ENCODE data around the gene RPTOR.

The RPTOR gene

DNA sequence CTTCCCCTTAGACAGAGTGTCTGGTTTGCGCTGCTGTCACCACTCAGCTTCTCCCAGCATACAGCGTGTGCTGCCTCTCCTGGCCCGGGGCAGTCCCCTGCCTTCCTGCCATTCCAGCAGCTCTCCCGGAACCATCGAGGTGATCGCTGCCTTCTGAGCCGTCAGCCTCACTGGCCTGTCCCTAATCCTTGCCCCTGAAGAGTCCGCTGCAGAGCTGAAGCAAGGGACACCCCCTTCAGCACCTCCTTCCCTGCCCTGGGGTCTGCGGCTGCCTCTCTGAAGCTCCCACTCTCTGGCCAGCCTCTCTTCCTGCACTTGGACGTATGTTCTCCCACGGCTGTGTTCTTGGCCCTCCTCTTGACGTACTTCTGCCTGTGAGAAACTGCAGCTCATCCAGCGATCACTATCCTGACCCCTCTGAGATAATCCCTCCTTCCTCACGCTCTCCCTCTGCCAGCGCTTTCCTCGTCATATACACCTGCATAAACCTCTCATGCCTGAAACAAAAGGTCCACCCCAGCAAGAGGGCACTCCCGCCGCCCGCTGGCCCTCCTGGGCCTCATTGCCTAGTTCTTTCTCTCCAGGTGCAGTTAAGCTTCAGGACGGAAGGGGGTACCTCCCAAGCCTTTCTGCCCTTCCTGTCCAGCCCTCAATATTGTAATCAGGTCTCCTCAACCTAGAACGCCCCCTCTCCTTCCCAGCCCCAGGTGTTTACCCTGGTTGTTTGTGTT is 226.4 kb downstream of the RPTOR start:
- no peak for DNase-seq

DNA sequence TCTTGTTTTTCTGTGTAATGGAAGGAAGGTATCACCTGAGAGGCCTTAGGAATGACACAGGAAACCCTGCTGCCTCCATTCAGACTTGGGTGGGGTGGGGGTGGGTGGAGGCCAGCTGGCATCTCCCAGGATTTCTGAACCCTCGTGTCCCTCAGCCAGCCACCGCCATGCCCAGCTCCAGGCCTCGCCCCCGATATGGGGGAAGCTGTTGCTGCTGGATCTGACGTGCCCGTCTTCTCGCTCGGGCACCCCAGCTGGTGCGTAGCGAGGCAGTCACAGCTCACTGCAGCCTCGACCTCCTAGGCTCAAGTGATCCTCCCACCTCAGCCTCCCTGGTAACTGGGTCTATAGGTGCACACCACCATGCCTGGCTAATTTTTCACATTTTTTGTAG is 227.0 kb downstream of the RPTOR start:
- DNase-seq, result no peak

DNA sequence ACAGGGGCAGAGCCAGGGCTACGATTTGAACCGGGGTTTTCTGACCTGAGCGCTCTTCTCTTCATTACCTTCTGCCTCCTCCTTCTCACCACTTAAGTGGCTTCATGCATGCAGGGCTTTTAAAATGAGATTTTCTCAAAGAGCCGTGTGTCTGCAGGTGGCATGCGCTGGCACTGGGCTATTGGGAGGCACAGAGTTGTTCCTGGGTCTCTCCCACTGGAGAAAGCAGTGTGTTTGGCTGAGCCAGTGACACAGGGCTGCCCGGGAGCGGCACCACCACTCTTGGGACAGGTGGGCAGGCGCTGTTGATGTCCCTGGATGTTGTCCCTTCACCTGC is 228.2 kb downstream of the RPTOR start:
- no peak for DNase-seq

DNA sequence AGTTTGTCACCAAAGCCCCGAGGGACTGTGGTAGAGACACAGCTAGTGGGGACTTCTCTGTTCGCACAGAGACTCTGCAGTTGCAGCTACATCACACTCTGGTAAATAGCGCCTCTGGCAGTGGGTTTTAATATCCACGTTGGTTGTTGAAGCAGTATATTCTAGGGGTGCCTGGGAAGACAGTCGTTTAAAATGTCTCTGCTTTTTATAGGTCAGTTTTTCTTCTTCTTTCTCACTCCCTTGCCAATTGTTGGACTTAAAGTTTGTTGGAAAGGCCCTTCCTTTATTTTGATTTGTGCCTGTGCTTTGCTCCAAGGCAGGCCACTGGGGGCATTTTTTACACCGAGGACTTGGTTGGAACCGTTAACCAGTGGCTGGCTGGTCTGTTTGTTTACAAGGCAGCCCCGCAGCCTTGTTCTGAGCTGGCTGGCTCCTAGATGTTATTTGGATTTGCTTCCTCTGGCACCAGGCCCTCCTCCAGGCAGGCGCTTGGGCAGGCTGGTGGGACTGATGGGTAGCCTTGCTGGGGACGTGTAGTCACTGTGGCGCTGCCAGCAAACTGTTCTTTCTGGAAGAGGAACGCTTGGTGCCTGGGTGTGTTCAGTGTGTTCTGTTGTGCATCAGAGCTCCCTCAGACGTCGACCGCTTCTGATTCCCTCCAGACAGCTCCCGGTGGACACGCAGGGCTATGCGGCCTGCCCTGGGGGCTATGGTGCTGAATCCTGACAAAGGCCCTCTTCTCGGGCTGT is 228.8 kb downstream of the RPTOR start:
- DNase-seq, result no peak

DNA sequence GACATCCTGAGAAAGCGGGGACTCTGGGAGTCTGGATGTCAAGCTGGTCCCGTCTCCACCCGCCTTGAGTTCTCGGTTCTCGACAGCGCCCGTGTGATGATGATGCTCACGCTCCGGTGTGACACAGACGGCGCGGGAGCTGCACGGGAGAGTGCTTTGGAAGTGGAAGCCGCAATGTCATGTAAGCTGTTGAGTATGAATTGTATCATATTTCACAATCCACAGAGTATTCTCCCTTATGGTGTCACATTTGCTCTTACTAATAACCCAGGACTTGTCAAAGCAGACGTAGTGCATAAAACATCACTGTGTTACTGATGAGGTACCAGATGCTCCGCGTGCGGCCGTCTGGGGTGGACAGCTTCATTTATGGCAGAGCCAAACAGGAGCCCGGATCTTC is 229.5 kb downstream of the RPTOR start:
- no peak for DNase-seq

DNA sequence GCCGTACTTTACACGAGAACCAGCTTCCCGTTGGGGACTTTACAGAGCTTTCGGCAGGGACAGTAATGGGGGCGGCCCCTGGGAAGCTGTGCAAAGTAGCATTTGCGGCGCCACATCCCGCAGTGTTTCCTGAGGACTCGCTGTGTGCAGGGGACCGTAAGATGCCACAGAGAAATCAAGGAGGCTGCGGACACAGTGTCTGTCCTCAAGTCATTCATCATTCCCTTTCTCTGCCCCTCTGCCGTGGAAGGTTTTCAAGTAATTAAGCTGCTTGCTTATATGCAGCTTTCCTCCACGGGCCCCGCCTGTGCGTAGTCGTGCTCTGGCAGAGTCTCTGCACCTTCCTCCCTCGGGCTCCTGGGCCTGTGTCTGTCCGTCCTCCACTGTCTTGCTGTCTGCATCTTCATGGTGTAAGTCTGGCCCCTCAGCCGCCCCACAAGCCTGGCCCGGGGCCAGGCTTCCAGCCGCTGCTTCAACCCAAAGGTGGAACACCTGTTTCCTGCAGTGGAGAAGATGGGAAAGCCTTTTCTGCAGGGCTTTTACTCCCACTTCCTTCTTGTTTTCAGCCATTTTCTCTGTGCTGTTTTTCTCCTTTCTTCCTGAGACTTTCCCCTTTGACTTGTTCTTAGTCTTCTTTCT is 230.1 kb downstream of the RPTOR start:
- DNase-seq, result no peak

DNA sequence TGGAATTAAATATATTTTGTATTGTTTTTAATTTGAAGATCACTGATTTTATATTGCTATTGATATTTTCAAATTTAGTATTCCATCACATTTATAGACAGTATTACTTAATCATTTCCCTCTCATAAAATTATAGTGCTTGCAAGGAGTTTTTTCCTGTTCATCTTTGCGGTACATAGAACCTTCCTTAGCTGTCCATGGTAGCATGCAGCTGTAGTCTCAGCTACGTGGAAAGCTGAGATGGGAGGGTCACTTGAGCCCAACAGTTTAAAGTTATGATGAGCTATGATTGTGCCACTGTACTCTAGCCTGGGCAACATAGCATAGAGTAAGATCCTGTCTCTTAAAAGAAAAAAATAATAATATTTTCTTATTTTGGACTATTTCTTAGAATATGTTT is 231.2 kb downstream of the RPTOR start:
- DNase-seq, result no peak

DNA sequence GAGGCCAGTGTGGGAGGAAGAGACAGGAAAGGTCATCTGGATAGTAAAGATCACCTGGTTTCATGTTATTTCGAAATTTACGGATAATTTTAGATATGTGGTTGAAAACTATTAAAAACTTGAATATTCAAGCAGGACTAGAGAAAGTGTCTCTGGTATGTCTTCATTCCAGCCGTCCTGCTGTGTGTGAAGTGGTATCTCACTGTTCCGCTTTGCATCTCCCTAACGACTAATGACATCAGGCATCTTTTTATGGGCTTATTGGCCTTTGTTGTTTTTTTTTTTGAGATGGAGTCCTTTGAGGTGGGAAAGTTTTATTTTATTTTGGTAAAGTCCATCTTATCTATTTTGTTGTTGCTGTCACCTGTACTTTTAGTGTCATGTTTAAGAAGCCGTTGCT is 232.6 kb downstream of the RPTOR start:
- DNase-seq, result no peak

DNA sequence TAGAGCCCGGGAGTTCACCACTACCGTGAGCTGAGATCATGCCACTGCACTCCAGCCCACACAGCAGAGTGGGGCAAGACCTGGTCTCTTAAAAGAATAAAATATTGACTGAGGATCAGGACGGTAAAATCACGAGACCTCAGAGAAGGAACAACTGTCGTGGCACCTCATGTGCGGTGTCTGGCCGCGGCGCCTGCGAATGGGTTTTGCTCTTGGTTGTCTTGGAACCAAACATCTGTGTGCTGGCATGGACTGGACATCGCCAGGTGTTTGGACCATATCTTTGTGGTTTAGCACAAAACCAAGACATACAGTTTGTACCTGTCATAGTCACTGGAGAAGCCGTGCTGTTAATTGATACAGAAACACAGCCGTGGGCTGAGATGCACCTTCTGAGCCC is 234.1 kb downstream of the RPTOR start:
- no peak for DNase-seq

DNA sequence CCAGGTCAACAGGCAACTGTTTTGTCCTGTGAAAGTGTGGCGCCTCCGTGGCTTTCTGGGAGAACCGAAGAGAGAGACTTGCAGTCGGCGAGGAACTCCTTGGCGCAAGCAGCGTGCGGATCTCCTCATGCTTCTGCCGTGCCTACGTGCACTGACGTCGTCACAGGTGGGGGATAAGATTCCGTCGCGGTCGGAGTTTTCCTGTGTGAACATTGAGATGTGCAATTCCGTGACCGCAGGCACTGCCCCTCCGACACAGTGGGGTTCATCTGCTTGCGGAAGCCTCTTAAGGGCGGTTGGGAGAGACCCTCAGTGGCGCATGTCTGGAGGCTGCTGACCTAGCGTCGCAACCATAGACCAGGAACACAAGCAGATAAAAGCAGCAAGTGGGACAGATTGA is 234.7 kb downstream of the RPTOR start:
- no peak for DNase-seq

DNA sequence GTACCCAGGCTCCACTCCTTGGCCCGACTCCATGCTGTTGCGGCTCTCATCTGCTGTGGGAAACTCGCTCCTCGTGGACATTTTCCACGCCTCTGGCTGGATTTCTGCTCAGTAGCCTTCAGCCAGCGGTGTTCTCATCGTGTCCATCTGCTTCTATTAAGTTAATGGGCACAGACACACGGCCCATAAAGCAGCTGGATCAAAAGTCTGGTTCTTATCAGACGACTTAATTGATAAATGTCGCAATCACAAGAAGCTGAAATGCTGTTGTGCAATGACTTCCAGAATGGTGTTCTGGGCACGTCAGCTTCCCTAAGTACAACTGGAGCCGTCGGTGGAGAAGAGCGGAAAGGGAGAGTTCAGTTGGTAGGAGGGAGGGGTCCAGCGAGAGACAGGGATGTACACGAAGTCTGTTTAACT is 235.3 kb downstream of the RPTOR start:
- DNase-seq, result no peak

DNA sequence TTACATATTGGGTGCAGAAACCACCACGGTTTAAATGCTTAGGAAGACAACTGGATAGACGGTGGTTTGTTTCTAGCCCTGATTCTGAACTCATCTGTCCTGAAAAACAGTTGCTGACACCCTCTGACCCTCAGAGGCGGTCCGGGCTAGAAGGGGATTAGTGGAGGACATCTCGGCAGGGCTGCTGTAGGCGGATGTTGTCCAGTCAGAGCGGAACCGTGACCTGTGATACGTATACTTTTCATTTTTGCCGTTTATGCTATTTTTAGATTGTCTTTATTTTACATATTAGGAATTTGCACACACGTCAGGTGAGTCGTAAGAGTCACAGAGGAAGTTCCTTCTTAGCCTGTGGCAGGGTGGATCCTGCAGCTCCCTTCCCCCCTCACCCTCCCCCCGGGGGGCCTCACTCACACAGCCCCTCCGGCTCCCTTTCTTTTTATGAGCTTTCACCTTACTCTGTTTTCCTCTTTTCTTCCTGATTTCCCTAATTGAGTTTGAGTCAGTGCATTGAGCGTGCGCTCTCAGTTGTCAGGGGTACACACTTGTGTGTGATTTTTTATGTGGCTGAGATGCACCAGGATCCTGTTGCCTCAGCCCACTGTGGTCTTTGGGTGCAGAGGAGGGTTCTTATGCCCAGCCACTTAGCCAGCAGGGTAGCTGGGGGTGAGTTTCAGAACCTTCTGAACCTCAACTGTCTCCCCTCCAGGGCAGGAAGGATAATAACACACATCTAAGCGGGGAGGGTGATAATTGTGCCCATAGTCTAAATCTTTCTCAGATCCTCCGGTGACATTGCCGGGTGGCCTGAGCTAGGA is 236.0 kb downstream of the RPTOR start:
- DNase-seq, result no peak

DNA sequence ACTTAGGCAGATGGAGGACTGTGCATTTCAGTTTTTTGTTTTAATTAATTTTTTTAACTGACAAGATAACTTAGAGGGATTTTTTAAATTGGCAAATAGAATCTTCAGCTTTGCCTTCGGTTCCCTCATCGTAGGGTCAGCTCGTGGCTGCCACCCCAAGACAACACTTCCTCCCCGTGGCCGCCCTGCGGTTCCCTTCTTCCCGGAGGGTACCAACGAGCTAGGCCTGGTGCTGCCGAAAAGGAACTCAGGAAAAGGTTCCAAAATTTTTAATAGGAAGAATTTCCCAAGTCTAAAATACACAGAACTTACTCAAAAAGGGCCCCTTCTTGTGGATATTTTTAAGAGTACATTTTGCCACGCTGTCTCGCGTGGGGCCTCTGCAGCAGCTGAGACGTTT is 236.6 kb downstream of the RPTOR start:
- DNase-seq, result no peak

DNA sequence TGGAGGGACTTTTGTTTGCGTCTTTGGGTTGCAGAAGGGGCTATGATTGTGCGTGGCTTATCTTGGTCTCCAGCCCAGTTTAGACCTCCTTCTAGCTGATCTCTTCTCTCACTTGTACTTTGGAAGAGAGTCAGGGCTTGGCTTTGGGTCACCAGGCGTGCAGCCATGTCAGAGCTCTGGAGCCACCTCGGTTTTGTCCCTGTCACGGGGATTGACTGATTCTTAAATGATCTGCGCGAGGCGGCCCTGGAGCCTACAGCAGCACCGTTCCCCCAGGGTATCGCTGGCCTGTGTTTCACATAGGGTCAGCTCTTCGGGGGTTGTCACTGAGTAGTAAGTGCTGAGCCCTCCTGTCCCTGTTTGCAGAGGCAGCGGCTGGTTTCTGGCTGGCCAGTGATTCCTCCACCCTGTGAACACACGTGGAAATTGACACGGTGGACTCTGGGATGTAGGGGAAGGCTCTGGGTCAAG is 237.2 kb downstream of the RPTOR start:
- DNase-seq, result no peak

DNA sequence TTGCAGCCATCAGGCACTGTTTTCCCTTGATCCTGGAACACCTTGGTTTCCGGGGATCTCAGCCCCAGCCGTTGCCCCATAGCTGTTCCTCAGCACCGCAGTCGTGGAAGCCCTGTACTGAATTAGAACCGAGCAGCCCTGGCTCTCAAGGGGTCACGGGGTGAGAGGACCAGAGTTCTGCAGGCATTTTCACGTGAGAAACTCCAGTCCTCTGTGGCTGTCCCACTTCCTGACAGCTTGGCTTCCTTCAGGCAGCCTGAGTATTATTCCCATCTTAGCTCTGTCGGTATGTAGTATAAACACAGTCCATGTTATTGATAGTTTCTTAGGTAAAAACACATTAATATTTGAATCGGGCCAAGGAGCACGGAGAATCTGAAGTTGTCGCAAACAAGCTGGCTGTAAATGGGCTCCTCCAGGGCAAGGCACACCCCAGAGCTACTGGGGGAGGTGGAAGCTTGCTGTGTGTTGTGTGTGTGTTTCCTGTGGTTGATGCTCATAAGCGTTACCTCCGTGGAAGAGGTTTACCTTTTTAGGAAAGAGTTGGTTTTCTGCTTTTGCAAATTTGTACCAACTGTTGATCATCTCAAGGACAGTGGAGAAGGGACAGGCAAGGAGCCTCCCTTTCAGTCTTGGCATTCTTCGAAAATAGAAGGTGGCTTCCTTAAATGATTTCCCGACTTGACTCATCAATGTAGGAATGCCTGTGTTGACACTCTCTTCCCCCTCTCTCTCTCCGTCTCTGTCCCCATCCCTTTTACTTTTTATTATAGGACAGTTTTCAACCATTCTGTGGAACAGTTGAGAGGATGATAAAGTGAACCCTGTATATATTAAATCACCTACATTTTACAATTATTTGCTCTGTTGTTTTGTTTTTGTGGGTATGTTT is 238.1 kb downstream of the RPTOR start:
- DNase-seq, result no peak

DNA sequence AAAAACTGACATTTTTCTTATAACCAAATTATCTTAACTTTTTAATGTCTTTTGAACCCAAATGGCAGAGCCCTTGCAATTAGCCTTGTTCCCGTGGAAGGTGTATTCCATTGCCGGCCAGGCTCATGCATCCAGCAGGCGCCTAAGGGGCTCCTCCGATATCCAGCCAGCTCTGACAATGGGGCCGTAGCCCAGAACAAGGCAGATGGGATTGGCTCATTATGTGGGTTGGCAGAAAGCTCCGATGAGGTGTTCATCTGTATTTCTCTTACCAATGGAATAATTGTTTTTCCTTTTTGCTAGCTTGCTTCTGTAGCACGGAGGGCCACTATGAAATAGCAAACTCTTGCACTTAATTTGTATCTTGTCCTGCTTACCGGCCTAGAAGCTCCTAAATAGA is 238.8 kb downstream of the RPTOR start:
- no peak for DNase-seq

DNA sequence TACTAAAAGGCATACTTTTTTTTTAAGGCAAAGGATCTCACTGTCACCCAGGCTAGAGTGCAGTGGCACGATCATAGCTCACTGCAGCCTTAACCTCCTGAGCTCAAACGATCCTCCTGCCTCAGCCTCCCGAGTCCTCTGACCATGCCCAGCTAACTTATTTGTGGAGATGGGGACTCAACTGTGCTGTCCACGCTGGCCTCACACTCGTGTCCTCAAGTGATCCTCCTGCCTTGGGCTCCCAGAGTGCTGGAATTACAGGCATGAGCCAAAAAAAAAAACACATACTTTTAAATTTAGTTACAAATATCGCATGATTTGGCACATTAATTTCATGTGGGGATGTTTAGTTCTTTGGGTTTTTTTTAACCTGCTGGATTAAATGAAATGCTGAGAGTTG is 239.3 kb downstream of the RPTOR start:
- no peak for DNase-seq

DNA sequence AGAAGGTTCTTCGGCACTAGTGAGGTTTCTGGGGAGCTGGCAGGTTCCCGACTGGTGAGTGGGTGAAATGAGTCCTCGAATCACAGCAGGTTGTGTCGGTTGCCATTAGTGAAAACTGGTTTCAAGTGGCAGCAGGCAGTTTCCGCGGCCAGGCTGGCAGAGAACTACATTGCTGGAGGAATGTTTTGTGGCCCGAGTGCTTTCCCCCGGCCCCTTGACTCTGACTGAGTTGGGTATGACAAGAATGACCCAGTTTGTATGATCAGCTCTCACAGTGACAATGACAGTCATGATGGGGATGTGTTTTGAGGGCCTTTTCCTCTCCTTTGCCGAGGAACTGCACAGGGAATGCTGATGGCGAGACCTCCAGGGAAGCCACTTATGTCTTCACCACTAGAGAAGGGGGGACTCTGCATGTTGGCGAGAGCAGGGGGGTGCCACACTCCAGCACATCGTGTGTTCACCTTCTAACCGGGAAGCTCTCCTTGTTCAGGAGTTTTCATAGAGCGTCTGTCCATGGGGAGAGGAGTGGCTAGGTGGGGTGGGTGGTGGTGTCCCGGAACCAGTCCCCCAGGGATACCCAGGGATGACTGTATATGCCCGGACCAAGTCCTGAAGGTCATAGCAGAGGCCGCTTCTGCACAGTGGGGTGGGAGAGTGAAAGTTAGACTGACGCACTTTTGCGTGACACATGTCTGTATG is 241.0 kb downstream of the RPTOR start:
- no peak for DNase-seq

DNA sequence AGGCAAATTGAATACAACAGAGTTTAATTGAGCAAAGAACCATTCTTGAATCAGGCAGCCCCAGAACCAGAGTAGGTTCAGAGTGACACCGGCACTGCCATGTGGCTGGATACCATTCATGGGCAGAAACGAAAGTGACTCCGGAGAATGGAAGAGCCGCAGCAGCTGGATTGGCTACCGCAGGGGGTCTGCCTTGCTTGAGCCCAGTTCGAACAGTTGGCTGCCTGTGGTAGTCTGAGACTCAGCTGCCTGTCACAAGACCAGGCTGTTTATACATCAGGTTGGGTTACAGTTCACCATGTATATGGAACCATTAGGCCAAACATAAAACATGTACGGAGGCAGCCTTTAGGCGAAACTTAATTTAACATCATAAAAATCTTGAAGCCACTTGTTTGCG is 241.8 kb downstream of the RPTOR start:
- DNase-seq, result no peak

DNA sequence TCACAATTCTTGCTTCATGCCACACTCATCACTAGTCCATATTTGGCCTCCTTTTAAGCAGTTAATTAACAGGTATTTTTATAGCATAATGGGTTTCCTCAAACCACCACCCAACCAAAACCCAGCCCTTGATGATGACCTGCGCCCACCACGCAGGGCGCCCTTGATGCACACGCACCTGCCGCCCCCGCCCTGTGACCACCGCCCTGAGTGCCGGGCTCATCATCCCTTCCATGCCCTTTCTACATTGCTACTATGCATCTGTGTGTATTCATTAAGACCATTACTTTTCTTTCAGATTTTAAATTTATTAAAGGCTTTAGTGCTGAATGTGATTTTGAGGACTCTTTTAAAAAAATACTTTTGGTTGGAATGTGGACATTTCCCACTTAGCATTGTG is 242.2 kb downstream of the RPTOR start:
- no peak for DNase-seq

DNA sequence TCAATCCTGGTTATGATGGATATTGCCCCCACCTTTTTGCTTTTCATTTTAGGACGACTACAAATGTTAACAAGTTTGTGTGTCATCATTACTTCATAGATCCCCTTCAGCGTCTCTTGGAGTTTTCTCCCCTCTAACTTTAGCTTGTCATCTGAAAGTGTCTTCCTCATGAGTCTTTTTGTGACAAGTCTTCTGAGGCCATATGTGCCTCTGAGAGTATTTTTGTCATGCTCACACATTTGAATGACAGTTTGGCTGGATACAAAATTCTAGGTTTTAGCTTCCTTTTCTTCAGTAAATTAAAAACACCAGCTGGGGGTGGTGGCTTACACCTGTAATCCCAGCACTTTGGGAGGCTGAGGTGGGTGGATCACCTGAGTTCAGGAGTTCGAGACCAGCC is 243.2 kb downstream of the RPTOR start:
- no peak for DNase-seq

Data from NCI-H82 (cell line).